Measurements from ENCODE around the gene NOP10.

NOP10 gene

DNA sequence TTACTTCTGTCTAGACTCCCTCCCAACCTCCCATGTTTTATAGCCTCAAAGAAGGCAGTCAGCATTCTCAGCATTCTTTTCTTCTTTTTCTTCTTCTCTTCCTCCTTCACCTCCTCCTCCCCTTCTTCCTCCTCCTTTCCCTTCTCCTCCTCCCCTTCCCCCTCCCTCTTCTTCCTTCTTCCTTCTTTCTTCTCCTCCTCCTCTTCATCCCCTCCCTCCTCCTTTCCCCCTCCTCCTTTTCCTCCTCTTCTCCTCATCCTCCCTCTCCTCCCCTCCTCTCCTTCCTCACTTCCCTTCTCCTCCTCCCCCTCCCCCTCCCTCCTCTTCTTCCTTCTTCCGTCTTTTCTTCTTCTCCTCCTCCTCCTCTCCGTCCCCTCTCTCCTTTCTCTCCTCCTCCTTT is 27.7 kb upstream of the NOP10 start:
- TF ChIP-seq, protein P1, sequence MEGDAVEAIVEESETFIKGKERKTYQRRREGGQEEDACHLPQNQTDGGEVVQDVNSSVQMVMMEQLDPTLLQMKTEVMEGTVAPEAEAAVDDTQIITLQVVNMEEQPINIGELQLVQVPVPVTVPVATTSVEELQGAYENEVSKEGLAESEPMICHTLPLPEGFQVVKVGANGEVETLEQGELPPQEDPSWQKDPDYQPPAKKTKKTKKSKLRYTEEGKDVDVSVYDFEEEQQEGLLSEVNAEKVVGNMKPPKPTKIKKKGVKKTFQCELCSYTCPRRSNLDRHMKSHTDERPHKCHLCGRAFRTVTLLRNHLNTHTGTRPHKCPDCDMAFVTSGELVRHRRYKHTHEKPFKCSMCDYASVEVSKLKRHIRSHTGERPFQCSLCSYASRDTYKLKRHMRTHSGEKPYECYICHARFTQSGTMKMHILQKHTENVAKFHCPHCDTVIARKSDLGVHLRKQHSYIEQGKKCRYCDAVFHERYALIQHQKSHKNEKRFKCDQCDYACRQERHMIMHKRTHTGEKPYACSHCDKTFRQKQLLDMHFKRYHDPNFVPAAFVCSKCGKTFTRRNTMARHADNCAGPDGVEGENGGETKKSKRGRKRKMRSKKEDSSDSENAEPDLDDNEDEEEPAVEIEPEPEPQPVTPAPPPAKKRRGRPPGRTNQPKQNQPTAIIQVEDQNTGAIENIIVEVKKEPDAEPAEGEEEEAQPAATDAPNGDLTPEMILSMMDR (IDR thresholded peaks at IDR 0.05; ENCODE audit: low read depth, low read length, missing control alignments): no peak
- DNase-seq (ENCODE audit: extremely low read depth, low read depth): no peak
- no peak overlapping the region for H3K4me3 ChIP-seq (replicated peaks; ENCODE audit: low read depth, low read length)

DNA sequence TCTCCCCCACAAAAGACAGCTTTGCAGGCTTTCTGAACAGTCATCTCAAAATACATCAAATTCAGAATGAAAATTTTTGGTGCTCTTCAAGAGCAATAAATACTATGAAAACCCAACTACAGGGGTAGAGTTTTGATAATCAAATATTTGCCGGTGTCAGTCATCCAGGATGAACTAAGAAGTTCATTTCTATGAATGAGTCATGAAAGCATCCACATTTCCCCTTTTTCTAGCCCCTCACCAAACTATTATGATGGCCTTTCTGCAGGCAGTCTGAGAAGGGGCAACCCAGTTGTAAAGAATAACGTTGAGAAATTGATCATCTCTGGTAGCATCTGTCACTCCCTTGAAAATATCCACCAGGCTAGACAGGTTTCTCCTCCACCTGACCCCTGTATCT is 27.2 kb upstream of the NOP10 start:
- H3K4me3 ChIP-seq (replicated peaks; ENCODE audit: low read depth, low read length): no peak overlapping the region
- TF ChIP-seq, protein P1 (IDR thresholded peaks at IDR 0.05; ENCODE audit: low read depth, low read length, missing control alignments): no peak

DNA sequence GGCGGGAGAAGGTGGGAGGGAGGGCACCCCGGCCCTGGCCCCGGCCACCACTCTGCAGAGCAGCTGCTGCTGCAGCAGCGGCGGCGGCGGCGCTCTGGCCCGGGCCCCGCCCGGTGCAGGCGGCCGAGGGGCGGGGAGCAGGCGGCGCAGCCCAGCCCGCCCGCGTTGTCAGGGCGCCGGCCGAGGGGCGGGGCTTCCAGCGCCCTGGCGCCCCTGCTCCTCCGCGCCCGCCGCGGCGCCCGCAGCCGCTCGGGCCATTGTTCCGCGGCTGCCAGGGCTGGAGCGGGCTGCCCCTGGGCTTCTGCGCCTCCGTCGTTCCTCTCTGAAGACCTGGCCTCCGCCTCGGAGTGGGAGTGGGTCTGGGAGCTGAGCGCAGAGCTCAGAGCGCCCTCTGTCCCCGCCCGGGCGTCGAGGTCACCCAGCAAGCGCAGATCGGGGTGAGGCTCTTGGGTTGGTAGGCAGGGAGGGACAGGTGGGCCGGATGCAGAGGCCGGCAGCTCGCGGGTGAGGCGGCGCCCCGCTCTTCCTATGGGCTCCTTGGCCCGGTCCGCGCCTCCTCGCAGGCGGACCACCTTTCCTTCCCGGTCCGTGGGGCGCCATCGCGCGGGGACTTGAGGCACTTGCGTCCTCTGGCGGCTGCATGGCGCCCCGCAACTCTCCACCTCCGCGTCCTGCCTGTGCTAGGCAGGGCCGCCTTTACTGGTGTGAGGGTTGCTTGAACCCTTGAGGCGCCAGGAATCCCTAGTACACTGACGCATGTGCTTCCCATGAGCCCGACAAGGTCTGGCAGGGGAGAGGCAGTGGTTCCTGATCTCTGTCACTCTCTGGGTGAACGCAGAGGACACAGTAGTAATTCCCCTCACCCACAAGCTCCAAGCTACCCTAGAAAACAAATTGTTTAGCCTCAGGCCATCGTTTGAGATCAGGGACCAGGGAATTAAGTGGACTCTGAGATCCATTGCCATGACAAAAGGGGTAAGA is 24.5 kb upstream of the NOP10 start, which contains the start of gene LPCAT4:
Gene LPCAT4, minus strand, starts transcription at position 96 of the 981 bp plus-strand sequence. CDS start 96 bp downstream, outside the sequence.
- H3K4me3 ChIP-seq (replicated peaks; ENCODE audit: low read depth, low read length): peak within 1 kb of the TSS; percentile 85
- DNase-seq (ENCODE audit: extremely low read depth, low read depth): no peak
- TF ChIP-seq, protein P1 (IDR thresholded peaks at IDR 0.05; ENCODE audit: low read depth, low read length, missing control alignments): peak; percentile 88

More for the DNA sequence above, 27.2 kb upstream of the NOP10 start:
- DNase-seq (ENCODE audit: extremely low read depth, low read depth): no peak

DNA sequence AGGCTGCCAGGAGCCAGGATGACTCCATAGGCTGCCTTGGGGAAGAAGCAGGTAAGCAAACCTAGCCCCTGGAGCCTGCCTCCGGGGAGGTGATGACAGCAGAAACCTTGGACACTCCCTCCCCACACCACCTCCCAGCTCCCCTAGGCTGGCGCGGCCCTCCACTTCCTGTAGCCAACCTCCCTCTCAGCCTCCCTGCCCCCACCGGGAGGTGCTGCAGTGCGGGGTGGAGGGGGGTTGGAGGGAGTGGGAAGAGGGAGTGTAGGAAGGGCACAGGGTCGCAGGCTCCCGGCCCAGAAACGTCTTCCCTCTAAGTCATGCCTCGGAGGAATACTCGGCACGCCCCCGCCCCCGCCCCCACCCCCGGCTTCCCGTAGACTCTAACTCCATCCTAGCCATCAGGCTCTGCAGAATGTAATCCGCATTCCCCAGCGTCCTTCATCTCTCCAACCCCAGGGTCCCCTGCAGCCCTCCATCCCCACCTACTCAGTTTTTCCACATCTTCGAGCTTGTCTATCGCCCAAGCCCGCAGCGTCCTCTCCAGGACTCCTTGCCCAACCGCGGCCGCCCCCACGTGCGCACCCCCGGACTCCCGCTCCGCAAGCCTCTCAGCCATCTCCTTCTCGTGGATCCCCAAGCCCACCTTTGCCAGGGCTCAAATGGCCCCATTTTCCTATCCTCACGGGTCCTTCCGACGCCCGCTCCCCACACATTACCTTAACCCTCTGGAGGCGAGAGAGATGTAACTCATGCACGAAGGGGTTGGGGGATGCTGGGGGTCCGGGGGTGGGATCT is 23.5 kb upstream of the NOP10 start:
- peak overlapping the region; percentile 85 for H3K4me3 ChIP-seq (replicated peaks; ENCODE audit: low read depth, low read length)
- no peak for DNase-seq (ENCODE audit: extremely low read depth, low read depth)
- TF ChIP-seq, protein P1 (IDR thresholded peaks at IDR 0.05; ENCODE audit: low read depth, low read length, missing control alignments): no peak

DNA sequence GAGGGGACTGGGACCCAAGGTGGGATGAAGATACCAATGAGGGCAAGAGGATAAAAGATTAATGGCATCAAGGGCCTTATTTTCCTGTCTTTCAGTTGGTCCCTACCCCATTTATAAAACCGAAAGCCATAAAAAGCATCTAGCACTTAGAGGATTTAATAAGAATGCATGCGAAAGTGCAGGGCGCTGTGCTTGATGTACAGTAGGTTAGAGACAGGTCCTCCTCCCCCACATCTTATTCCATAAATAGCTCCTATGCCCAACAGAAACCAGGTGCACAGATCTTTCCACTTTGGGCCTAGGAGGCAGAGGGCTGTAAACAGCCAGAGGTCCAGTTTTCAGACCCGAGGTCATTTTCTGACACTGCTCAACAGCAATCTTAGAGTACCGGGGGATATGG is 22.9 kb upstream of the NOP10 start:
- no peak for DNase-seq (ENCODE audit: extremely low read depth, low read depth)
- TF ChIP-seq, protein P1 (IDR thresholded peaks at IDR 0.05; ENCODE audit: low read depth, low read length, missing control alignments): no peak
- peak overlapping the region; percentile 85 for H3K4me3 ChIP-seq (replicated peaks; ENCODE audit: low read depth, low read length)

DNA sequence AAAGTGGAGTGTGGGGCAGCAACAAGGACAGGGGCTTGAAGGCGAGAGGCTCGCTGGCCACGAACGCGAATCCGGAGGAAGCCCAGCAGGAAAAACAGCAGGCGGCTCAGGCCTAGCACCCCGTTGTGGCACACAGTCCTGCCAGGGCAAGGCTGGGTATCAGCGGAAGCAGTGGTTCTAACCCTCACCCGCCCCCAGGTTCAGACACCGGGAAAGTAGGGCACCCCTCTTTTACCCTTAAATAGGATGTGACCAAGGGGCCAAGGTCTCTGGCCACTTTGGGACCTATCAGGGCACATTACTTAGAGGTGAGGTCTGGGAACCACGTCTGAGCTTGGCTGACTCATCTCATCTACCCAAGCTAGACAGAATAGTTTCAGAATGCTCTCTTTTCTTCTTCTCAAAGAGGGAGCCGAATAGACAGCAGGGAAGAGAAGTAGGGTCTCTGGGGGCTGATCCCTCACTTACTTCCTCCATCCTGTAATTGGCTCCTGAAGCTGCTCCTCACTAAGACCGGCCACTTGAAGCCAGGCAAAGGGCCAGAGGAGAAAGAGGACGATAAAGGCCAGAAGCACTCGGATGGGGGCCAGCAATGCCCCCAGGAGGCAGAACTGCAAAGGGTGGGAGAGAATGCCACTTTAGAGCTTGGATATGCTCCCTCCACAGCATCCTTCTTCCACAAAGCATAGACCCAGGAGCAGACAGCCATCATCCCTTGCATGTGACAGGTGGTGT is 22.3 kb upstream of the NOP10 start:
- peak overlapping the region; percentile 85 for H3K4me3 ChIP-seq (replicated peaks; ENCODE audit: low read depth, low read length)
- DNase-seq (ENCODE audit: extremely low read depth, low read depth): no peak

More for the DNA sequence above, 22.3 kb upstream of the NOP10 start:
- TF ChIP-seq, protein P1 (IDR thresholded peaks at IDR 0.05; ENCODE audit: low read depth, low read length, missing control alignments): no peak

Measured in HFF-Myc (cell line).